Fibroblast of lung (primary cell): ENCODE data around the gene DAB1. TPM values are rescaled to one million over a fixed set of nuclear protein-coding genes. Genes with fewer than 3 reads are reported as not detected.

Experiments used
- DNase-seq, 2 donors: peaks; one replicate each; pipeline versions ENCODE4 v3.0.0 to v3.0.0-alpha.2; 2010; ENCODE audit warnings: low read depth in 2 of 2
- H2AFZ ChIP-seq: 2 replicates; pipeline ENCODE4 v1.5.1; 2012; ENCODE audit warnings: low read length, control low read depth, inconsistent platforms
- H3K27ac ChIP-seq: 2 replicates; pipeline ENCODE4 v1.5.1; 2011; ENCODE audit warnings: low read length, control low read depth; ENCODE audit not compliant: insufficient read depth
- H3K27me3 ChIP-seq: 2 replicates; pipeline ENCODE4 v1.5.1; 2011; ENCODE audit warnings: mild to moderate bottlenecking, low read length; ENCODE audit not compliant: control insufficient read depth, insufficient read depth
- H3K36me3 ChIP-seq: 2 replicates; pipeline ENCODE4 v1.5.1; 2011; ENCODE audit warnings: low read length; ENCODE audit not compliant: control insufficient read depth, insufficient read depth
- H3K4me1 ChIP-seq: 2 replicates; pipeline ENCODE4 v1.5.1; 2011; ENCODE audit warnings: low read length; ENCODE audit not compliant: control insufficient read depth, insufficient read depth; ENCODE audit errors: extremely low read depth
- H3K4me2 ChIP-seq: 2 replicates; pipeline ENCODE4 v1.5.1; 2011; ENCODE audit warnings: low read length, control low read depth; ENCODE audit not compliant: insufficient read depth; ENCODE audit errors: extremely low read depth
- H3K4me3 ChIP-seq, 4 experiments: fragments of 200-600 bp in 1 of 4; sonication (generic) in 1 of 4; replicated peaks in 1 of 4; 2 replicates each; pipeline ENCODE4 v1.5.1; 2011 to 2016; ENCODE audit warnings: low read length in 4 of 4, low read depth in 3 of 4, mild to moderate bottlenecking in 3 of 4, control low read depth in 2 of 4, inconsistent platforms in 1 of 4, mixed read lengths in 1 of 4; ENCODE audit not compliant: insufficient read depth in 1 of 4; ENCODE audit errors: control extremely low read depth in 1 of 4
- H3K79me2 ChIP-seq: 2 replicates; pipeline ENCODE4 v1.5.1; 2012; ENCODE audit warnings: mild to moderate bottlenecking, low read length, inconsistent platforms; ENCODE audit not compliant: control insufficient read depth, insufficient read depth
- H3K9ac ChIP-seq: 2 replicates; pipeline ENCODE4 v1.5.1; 2011; ENCODE audit warnings: mild to moderate bottlenecking, low read length, control low read depth; ENCODE audit not compliant: insufficient read depth
- H3K9me3 ChIP-seq: 2 replicates; pipeline ENCODE4 v1.5.1; 2012; ENCODE audit warnings: low read depth, low read length; ENCODE audit not compliant: control insufficient read depth, insufficient read depth
- H4K20me1 ChIP-seq: 2 replicates; pipeline ENCODE4 v1.5.1; 2011; ENCODE audit warnings: low read length; ENCODE audit not compliant: control insufficient read depth, insufficient read depth; ENCODE audit errors: extremely low read depth
- EZH2 ChIP-seq: IDR thresholded peaks from 2 replicates; pipeline ENCODE4 v1.5.1; 2012; ENCODE audit warnings: low read length, control low read depth, mild to moderate bottlenecking; ENCODE audit errors: missing control alignments
- polyA plus RNA-seq, 2 donors: library from polyadenylated mRNA; depleted of rRNA in 1 of 2; stranded (reverse) in 1 of 2; unstranded in 1 of 2; fragments of >200 nt; gene quantifications; 2 replicates each; pipeline ENCODE4 v1.2.1, GENCODE V29; 2011 to 2012; ENCODE audit warnings: missing spikeins in 1 of 2
- total RNA-seq: library from RNA; depleted of rRNA; stranded (reverse); fragments of >200 nt; gene quantifications from 2 replicates; pipeline ENCODE4 v1.2.1, GENCODE V29; 2014
- TF ChIP-seq, protein P1 (sequence below), 2 donors: IDR thresholded peaks in 1 of 2; conservative IDR thresholded peaks in 1 of 2; 1 replicate in 1 of 2; 2 replicates in 1 of 2; pipeline ENCODE4 v1.5.1; 2011 to 2012; ENCODE audit warnings: low read length in 2 of 2, control low read depth in 1 of 2, inconsistent platforms in 1 of 2, low read depth in 1 of 2, mild to moderate bottlenecking in 1 of 2

The DAB1 gene
- total and polyA plus RNA-seq, 2 donors (not counting 1 experiment from before 2014, with no cell fraction given): 0.17 to 2.0 TPM

DNA sequence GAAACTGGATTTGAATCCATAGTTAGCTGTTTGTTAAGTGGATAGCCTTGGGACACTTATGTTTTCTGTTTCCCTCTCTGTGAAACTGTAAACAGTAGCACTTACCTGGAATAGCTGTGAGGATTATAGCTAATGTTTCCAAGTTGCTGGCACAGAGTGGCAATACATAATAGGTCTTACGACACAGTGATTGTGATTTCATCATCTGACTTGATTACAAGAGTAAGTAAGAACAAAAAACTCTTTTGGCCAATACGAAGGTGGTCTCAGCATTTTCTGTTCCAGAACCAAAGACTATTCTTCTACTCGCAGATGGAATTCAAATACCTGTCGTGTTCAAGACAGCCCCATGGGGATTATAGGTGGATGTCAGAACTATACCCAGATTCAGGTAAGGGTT, 460.2 kb downstream of the DAB1 start:
- Histone ChIP-seq H3K36me3 (no peaks in the 10 kb centered on the region), H4K20me1 (no peaks in the 10 kb centered on the region), H3K4me2 (no peak overlapping the region), H3K9me3 (no peaks in the 10 kb centered on the region), H3K4me3 (no peak overlapping the region), H2AFZ (no peak overlapping the region), H3K9ac (no peak overlapping the region), H3K4me1 (no peaks in the 10 kb centered on the region), H3K27ac (no peak overlapping the region), H3K27me3 (no peaks in the 10 kb centered on the region), H3K79me2 (no peaks in the 10 kb centered on the region)
- DNase-seq: peak in 1 of 2 donors; percentile 24
- TF ChIP-seq EZH2: no peak
- TF ChIP-seq, protein P1, sequence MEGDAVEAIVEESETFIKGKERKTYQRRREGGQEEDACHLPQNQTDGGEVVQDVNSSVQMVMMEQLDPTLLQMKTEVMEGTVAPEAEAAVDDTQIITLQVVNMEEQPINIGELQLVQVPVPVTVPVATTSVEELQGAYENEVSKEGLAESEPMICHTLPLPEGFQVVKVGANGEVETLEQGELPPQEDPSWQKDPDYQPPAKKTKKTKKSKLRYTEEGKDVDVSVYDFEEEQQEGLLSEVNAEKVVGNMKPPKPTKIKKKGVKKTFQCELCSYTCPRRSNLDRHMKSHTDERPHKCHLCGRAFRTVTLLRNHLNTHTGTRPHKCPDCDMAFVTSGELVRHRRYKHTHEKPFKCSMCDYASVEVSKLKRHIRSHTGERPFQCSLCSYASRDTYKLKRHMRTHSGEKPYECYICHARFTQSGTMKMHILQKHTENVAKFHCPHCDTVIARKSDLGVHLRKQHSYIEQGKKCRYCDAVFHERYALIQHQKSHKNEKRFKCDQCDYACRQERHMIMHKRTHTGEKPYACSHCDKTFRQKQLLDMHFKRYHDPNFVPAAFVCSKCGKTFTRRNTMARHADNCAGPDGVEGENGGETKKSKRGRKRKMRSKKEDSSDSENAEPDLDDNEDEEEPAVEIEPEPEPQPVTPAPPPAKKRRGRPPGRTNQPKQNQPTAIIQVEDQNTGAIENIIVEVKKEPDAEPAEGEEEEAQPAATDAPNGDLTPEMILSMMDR (conservative IDR thresholded peaks at IDR 0.05 in 1 of 2, IDR thresholded peaks at IDR 0.05 in 1 of 2; ENCODE audit: low read depth in 1 of 2, low read length in 2 of 2): no peak

GRCh38 chr1:56961426-56961825, 462.4 kb downstream of the DAB1 start:
- no peak overlapping the region for H3K9ac ChIP-seq
- H3K4me1 ChIP-seq: no peaks in the 10 kb centered on the region
- H3K4me2 ChIP-seq: no peak overlapping the region
- TF ChIP-seq, protein P1 (conservative IDR thresholded peaks at IDR 0.05 in 1 of 2, IDR thresholded peaks at IDR 0.05 in 1 of 2; ENCODE audit: low read depth in 1 of 2, low read length in 2 of 2): no peak
- no peak for TF ChIP-seq EZH2
- no peaks in the 10 kb centered on the region for H3K9me3 ChIP-seq
- H4K20me1 ChIP-seq: no peaks in the 10 kb centered on the region
- no peaks in the 10 kb centered on the region for H3K36me3 ChIP-seq
- no peak overlapping the region for H3K27ac ChIP-seq
- H2AFZ ChIP-seq: no peak overlapping the region
- no peaks in the 10 kb centered on the region for H3K27me3 ChIP-seq
- H3K4me3 ChIP-seq: no peak overlapping the region
- H3K79me2 ChIP-seq: no peaks in the 10 kb centered on the region
- no peak for DNase-seq

DNA sequence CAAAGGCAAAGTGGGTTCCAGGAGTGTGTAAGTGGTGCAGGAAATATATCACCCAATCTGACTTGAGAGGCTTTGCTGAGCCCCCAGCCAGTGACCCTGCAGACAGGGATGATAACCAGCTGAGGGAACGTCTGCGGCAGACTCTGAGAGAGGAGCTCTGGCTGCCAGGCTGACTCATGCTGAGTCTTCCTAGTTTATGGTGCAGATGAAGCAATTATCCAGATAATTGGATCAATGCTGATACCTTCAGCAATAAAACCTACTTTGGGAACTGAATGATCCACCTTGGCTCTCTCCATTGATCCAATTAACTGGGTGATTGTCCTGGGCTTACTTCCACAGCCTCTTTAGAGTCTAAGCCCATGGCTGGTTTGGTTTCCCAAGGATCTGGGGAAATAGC, 465.3 kb downstream of the DAB1 start:
- no peaks in the 10 kb centered on the region for H3K27me3 ChIP-seq
- H3K4me2 ChIP-seq: no peak overlapping the region
- H3K36me3 ChIP-seq: no peaks in the 10 kb centered on the region
- no peak for TF ChIP-seq EZH2
- TF ChIP-seq, protein P1 (conservative IDR thresholded peaks at IDR 0.05 in 1 of 2, IDR thresholded peaks at IDR 0.05 in 1 of 2; ENCODE audit: low read depth in 1 of 2, low read length in 2 of 2): no peak
- no peak overlapping the region for H3K27ac ChIP-seq
- H4K20me1 ChIP-seq: no peaks in the 10 kb centered on the region
- no peak overlapping the region for H3K9ac ChIP-seq
- DNase-seq: peak; percentile 10 to 54
- no peaks in the 10 kb centered on the region for H3K4me1 ChIP-seq
- H3K79me2 ChIP-seq: no peaks in the 10 kb centered on the region
- no peak overlapping the region for H2AFZ ChIP-seq
- H3K4me3 ChIP-seq: no peak overlapping the region
- no peaks in the 10 kb centered on the region for H3K9me3 ChIP-seq
